Measurements from ENCODE around the gene RPS6KL1.

The RPS6KL1 gene

DNA sequence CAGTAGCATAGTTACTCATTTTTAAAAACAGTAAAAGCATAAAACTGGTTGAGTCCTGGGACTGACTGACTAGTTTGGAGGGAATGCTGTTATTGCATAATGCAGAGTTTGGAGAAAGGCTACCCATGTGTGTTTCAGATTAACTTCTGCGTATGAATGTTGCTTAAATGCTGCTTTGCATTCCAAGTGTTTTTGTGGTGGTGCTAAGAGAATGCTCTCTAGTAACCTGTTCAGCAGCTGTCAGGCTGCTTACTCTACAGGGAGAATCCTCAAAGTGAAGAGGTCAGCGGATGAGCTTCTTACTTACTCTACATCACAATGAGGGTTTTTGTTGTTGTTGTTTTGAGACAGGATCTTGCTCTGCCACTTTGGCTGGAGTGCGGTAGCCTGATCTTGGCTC is 37.1 kb downstream of the RPS6KL1 start:
- DNase-seq (ENCODE audit: low read depth in 2 of 2) = no peak

DNA sequence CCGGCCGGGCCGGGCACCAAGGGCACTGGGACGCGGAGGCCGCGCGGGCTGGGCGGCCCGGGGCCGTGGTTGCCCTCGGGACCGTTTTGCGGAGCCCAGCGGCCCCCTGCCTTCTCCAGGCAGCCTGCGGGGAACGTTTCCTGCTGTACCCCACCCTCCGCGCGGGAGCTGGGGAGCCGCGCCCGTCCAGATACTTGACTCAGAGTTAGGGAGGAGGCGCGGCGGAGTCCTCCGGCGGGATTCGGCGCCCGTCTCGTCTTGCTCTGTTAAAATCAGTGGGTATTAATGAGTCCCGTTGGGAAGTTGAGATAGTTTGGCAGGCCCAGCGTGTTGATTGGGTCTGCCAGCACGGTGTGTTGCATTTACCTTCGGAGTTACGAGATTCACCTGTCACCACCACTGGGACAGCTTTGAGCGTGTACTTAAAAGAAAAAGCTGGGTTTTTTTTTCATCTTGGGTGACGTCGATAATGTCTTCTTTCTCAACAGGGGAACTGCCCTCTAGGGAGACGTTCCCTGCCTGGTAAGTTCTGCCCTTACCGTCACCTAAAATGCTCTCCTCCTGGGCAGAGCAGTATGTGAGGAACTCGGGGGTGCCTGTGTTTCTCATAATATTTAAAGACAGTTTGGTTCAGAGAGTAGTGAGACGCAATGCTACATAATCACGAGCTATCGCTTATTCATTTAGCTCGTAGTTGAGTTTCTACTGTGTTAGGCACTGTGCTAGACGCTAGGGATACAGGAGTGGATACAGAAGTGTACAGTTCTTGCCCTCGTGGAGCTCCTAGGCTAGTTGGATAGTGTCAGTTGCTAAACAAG is 40.7 kb downstream of the RPS6KL1 start:
- DNase-seq (ENCODE audit: low read depth in 2 of 2) = peak; percentile 20 to 26

DNA sequence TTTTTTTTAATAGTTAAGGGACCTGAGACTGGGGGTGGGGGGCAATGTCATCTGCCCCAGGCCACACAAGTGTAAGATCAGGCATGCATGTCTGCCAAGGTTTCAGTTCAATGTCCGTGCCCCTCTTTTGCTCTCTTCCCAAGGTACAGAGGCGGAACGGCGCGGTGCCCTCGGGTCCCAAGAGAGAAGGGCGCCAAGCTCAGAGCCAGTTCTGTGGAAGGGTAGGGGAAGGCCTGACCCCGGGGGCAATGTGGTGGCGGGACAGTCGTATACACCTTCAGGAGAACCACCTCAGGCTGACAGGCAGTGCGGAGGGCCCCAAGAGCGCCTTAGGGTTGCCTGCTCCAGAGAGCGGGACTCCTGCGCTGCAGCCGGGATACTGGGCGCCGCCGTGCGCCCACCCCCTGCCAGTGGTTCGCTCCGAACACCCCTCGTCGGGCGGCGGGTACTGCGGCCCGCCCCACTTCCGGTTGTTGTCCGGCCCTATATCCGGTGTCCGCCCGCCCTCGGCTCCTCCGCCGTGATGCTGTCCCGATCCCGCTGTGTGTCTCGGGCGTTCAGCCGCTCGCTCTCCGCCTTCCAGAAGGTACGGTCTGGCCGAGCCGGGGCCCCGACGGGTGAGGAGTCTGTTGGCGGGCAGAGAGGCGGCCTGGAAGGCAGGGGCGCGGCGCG is 41.5 kb downstream of the RPS6KL1 start, which contains the start of gene DLST:
TSS of gene DLST (plus strand) at position 486 of the 672 bp plus-strand sequence. CDS start at position 524, 38 bp downstream.
- DNase-seq (ENCODE audit: low read depth in 2 of 2) = peak; percentile 78 to 81

DNA sequence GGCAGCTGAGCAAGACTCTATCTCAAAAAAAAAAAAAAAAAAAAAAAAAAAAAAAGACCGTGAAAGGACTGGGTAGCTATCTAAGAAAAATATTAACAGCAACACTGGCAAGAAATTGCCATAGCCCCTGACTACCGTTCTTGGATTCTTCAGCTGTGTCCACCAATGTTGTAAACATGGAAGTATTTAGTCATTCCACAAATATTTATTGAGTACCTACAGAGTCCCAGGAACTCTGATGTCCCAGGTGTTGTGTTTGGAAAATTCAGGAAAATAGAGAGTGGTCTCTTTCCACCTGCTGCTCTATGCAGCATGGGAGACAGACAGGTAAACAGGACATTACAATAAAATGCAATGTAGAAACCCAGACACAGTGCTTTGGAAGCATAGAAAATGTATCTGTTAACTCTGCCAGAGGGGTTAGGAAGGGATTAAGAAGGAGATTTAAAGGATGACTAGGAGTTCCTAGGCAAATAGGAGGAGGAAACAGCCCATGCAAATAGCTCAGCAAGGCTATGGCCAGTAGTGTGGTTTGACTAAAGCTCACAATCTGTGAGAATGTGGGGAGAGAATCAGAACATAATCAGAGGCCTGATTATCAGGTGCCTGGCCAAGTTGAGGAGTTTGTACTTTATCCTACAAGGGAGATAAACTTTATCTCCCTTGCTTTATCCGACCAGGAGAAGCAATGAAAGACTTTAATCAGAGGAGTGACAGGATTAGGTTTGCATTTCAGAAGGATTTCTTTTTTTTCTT is 43.5 kb downstream of the RPS6KL1 start:
- DNase-seq (ENCODE audit: low read depth in 2 of 2) = no peak

DNA sequence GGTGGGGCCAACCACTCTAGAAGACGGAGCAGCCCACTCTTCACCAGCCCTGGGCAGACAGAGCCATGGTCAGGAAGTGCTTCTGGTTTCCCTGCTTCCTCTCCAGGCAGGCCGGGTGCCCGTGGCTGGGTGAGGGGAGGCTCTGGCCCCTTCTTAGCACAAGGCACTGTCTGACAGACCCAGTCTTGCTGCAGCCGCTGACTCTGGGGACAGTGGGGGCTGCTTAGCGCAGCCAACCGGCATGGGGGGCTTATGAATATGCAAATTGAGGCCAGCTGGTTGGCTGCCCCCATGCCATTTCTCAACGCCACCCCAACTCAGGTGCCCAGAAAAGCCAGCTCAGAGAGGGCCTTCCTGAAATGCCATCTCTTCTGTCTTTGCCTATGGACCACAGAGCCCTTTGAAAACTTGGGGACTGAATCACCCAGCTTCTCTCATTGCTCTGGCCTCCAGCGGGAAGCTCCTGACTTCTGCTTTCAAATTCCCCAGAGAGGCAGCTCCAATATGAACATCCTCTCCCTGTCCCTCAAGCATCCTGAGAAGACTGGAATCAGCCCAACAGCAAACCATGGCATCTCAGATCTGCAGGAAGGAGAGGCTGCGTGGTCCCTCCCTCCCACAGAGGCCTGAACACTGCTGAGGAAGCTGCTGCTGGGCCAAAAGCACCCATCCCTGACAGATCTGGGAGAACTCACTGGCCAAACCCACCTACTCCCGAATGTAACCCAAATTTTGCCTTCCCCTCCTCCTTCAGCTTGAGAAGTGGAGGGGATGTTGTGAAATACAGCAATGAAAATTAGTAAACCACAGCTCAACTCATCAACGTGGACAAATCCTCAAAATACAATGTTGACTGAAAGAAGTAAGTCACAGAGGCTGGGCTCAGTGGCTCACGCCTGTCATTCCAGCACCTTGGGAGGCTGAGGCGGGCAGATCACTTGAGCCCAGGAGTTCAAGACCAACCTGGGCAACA is 46.8 kb downstream of the RPS6KL1 start, which contains the start of gene PROX2:
TSS of gene PROX2 (minus strand) at position 205 of the 973 bp plus-strand sequence. CDS start 12,311 bp downstream, outside the sequence.
- DNase-seq (ENCODE audit: low read depth in 2 of 2) = peak in 1 of 2 donors; percentile 9

DNA sequence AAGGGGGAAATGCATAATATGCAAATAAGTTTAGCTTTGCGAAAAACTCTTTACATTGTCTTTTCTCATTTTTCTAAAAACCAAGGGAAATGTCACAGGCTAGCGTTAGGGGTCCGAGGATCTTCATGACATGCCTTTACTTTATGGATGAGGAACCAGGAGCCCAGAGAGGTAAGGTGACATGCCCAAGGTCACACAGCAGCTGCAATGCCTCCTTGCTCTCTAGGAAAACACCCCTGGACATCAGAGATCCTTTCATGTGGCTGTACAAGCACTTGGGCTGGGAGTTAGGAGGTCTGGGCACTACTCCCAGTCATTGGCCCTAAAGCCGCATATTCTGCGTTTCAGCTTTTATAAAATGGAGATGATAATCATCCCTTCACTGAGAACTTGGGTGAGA is 47.9 kb downstream of the RPS6KL1 start:
- DNase-seq (ENCODE audit: low read depth in 2 of 2) = no peak

- DNase-seq (ENCODE audit: low read depth in 2 of 2) = no peak
Observed at GRCh38 chr14:74871819-74872218, 51.2 kb downstream of the RPS6KL1 start.

DNA sequence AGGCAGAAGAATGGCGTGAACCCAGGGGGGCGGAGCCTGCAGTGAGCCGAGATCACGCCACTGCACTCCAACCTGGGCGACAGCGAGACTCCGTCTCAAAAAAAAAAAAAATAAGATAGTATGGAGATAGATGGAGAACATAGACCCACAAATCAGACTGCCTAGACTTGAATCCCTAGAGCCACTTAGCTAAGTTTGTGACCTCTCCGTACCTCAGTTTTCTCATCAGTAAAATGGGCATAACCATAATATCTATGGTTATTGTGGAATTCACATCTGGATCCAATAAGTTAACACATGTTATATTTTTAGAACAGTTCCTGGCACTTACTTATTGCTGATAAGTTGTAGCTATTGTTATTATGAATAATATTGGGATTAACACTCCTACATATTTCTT is 54.3 kb downstream of the RPS6KL1 start:
- no peak for DNase-seq (ENCODE audit: low read depth in 2 of 2)

DNA sequence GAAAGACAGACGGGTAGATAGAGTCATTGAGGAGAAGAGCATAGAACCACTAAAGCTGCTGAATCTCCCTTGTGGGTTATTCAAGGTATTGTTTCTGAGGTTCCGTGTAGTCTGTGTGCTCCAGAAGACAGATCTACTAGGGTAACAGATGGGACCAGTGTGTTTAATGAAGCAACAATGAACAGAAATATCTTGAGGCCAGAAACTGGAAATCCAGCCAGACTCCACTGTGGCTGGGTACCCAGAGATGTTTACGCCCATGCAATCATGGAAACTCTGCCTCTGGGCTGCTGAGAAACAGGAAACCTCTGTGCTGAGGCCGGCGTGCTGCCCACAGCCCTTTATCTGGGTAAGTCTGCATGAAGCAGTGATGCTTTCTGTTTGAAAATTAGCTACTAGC is 55.4 kb downstream of the RPS6KL1 start:
- peak; percentile 41 to 53 for DNase-seq (ENCODE audit: low read depth in 2 of 2)

DNA sequence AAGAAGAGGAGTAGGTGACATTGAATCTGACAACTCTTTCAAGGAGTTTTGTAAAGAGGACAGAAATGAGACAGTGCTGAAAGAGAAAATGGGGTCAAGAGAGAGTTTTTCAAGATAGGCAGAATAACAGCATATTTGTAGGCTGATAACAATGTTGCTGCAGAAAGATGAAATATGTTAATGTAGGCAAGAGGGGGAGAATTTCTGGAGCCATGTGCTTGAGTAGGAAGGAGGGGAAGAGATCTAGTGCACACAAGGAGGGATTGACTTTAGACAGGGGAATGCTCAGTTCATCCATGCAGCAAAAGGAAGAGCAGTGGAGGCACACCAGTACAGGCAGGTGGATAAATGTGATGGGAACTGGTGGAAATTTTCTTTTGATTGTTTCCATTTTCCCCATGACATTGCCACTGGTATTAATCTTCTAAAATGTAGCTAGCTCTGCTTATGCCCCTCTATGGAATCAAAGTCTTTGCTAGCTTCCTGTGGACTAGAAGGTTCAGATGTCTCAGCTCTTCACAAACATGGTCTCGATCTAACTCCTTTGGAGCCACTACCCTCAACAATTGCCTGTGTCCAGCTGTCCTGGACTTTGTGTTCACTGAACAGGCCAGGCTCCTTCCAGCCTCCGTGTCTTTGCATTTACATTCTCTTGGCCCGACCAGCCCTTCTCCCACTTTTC is 56.2 kb downstream of the RPS6KL1 start:
- DNase-seq (ENCODE audit: low read depth in 2 of 2) = no peak

- no peak for DNase-seq (ENCODE audit: low read depth in 2 of 2)
Observed at GRCh38 chr14:74865156-74865555, 57.9 kb downstream of the RPS6KL1 start.

DNA sequence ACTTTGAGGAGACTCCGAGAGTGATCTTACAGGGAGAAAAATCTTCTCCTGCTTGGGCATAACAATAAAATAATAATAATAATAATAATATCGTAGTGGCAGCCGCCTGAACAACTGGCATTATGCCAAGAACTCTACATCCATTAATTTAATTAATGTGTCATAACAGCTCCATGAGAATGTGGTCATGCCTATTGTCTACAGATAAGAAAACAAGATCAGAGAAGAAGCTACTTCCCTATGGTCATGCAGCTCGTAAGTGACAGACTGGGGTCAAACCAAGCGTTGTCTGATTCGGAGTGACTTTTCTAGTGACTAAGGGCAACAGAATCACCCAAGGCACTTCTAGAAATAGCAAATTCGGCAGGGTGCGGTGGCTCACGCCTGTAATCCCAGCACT is 58.9 kb downstream of the RPS6KL1 start:
- DNase-seq (ENCODE audit: low read depth in 2 of 2) = no peak

DNA sequence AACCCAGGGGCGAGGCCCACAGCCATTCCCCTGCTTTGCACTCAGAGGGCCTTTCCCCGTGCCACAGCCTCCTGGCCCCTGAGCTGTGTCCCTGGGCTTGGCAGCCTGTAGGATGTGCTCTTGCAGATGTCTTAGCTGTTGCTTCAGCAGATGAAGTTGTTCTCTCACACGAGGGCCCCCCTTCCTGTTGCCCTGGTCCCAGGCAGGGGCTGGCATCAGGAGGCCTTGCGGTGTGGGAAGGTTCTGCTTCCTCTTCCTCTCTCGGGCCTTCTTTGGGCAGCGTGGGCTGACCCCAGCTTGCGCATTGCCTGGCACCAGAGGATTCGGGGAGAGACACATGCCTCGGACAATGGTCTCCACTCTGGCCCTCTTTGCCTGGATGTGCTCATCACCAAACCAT is 59.8 kb downstream of the RPS6KL1 start:
- DNase-seq (ENCODE audit: low read depth in 2 of 2) = no peak

DNA sequence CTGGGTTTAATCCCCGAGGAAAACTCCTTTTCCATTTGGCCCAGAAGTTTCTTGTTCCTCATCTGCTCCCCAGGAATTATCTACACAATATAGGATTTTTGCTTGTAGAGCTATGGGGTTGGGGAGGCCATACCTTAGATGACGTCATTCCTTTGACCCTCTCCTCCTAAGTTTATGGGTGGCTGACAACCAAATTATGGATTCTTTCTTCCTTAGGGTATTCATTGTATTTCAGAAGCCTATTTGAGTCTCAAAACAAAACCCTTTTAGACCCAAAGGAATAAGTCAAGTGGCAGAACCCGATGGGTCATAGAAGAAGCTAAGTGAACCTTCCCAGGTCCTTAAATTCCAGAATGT is 61.3 kb downstream of the RPS6KL1 start:
- DNase-seq (ENCODE audit: low read depth in 2 of 2) = no peak

GRCh38 chr14:74860899-74861733 is 61.9 kb downstream of the RPS6KL1 start:
- DNase-seq (ENCODE audit: low read depth in 2 of 2) = peak; percentile 71 to 73

DNA sequence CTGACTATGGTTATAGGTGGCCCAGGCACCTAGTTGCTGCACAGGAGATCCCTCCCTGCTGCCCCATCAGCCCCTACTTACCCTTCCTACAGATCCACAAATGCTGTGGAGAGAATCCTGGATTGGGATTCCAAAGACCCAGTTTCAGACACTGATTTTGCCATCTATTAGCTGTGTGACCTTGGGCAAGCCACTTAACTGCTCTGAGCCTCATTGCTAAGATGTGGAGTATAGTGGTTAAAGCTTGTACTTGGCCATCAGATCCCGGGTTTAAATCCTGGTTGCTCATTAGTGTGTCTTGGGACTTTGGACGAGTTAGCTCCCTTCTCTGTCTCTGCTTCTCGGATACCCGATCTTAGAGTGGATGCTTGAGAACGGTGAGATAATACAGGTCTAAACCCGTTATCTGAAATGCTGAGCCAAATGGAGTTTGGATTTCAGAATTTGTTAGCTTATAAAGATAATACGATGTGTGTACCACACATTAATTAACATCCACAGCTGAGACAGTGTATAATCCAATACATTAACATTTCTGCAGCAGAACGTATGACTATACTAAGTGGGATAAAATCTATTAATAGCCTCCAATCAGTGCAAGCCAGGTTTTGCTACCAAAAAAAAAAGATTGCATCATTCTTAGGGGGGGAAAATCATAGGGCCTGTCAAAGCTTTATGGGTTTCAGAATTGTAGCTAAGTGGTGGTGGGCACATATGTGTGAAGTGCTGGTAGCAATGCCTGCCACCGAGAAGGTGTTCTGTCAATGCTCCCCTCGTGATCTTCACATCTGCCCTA is 63.1 kb downstream of the RPS6KL1 start:
- DNase-seq (ENCODE audit: low read depth in 2 of 2) = no peak

GRCh38 chr14:74858022-74858421 is 65.0 kb downstream of the RPS6KL1 start:
- no peak for DNase-seq (ENCODE audit: low read depth in 2 of 2)

DNA sequence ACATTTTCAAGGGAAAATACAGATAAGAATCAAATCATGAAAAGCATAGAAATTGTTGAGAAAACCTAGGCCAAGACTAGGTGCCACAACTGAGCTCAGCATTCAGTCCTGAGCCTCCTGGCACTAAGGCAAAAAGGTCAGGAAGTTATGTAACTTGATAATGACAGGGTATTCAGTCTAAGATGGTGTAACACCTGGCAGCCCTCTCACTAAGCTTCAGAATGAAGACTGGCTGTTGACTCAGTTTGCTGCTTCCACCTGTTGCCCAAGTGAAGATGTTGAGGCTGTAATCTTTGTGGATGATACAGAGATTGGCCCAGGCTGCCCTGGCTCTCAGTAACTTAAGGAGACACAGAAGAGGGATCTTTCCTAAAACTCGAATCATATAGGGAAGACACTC is 66.7 kb downstream of the RPS6KL1 start:
- DNase-seq (ENCODE audit: low read depth in 2 of 2) = no peak

- no peak for DNase-seq (ENCODE audit: low read depth in 2 of 2)
Observed at GRCh38 chr14:74855945-74856344, 67.1 kb downstream of the RPS6KL1 start.

All from stimulated activated CD8-positive, alpha-beta memory T cell treated with anti-CD3 and anti-CD28 coated beads, Interleukin-15, amount 100 ng/mL, for 48 hours (primary cell).